Liver (tissue), 10 donors: ENCODE data around the gene SMARCD2. TPM values are rescaled to one million over a fixed set of nuclear protein-coding genes. Genes with fewer than 3 reads are reported as not detected.

Experiments used
- DNase-seq: peaks from one replicate; pipeline ENCODE4 v3.0.0-alpha.2; 2017; ENCODE audit warnings: low spot score
- H3K27ac ChIP-seq, 2 donors: one replicate each; pipeline ENCODE4 v1.7.0; 2013; ENCODE audit warnings: inconsistent platforms in 2 of 2, low read length in 2 of 2, control low read depth in 1 of 2, low read depth in 1 of 2, mild to moderate bottlenecking in 1 of 2
- H3K27me3 ChIP-seq, 4 donors: one replicate each; pipeline versions ENCODE4 v1.6.1 to v1.7.0; 2013; ENCODE audit warnings: low read length in 3 of 4, inconsistent platforms in 1 of 4, mild to moderate bottlenecking in 1 of 4, moderate library complexity in 1 of 4; ENCODE audit not compliant: control insufficient read depth in 4 of 4, insufficient read depth in 4 of 4
- H3K36me3 ChIP-seq, 4 donors: one replicate each; pipeline versions ENCODE4 v1.6.1 to v1.7.0; 2013; ENCODE audit warnings: low read length in 3 of 4, mild to moderate bottlenecking in 3 of 4, low read depth in 1 of 4, moderate library complexity in 1 of 4; ENCODE audit not compliant: control insufficient read depth in 4 of 4, insufficient read depth in 3 of 4
- H3K4me1 ChIP-seq, 4 donors: one replicate each; pipeline versions ENCODE4 v1.6.1 to v1.7.0; 2013; ENCODE audit warnings: low read length in 3 of 4, mild to moderate bottlenecking in 3 of 4, moderate library complexity in 1 of 4; ENCODE audit not compliant: control insufficient read depth in 4 of 4, insufficient read depth in 4 of 4
- H3K4me3 ChIP-seq, 3 donors: one replicate each; pipeline versions ENCODE4 v1.6.1 to v1.7.0; 2013; ENCODE audit warnings: low read length in 3 of 3, control low read depth in 1 of 3, low read depth in 1 of 3, mild to moderate bottlenecking in 1 of 3
- H3K9ac ChIP-seq, 2 donors: one replicate each; pipeline ENCODE4 v1.7.0; 2013; ENCODE audit warnings: low read length in 2 of 2, mild to moderate bottlenecking in 2 of 2, moderate library complexity in 2 of 2, control low read depth in 1 of 2, low read depth in 1 of 2
- H3K9me3 ChIP-seq, 4 donors: one replicate each; pipeline versions ENCODE4 v1.6.1 to v1.7.0; 2013; ENCODE audit warnings: low read length in 3 of 4; ENCODE audit not compliant: control insufficient read depth in 4 of 4
- FOXA1 ChIP-seq: IDR thresholded peaks from 2 replicates; pipeline ENCODE4 v1.6.1; 2016; ENCODE audit warnings: antibody characterized with exemption
- FOXA2 ChIP-seq: IDR thresholded peaks from 2 replicates; pipeline ENCODE4 v1.6.1; 2016; ENCODE audit warnings: antibody characterized with exemption
- GABPA ChIP-seq, 2 donors: IDR thresholded peaks in 1 of 2; conservative IDR thresholded peaks in 1 of 2; 2 replicates each; pipeline ENCODE4 v1.6.1; 2016; ENCODE audit warnings: antibody characterized with exemption in 2 of 2, mild to moderate bottlenecking in 1 of 2, moderate library complexity in 1 of 2
- HNF4A ChIP-seq, 2 donors: conservative IDR thresholded peaks; 2 replicates each; pipeline ENCODE4 v1.6.1; 2016; ENCODE audit warnings: antibody characterized with exemption in 2 of 2, mild to moderate bottlenecking in 2 of 2
- HNF4G ChIP-seq: IDR thresholded peaks from 2 replicates; pipeline ENCODE4 v1.6.1; 2016; ENCODE audit warnings: antibody characterized with exemption
- JUND ChIP-seq, 2 donors: IDR thresholded peaks; 2 replicates each; pipeline ENCODE4 v1.6.1; 2016; ENCODE audit warnings: antibody characterized with exemption in 2 of 2
- MAX ChIP-seq: IDR thresholded peaks from 2 replicates; pipeline ENCODE4 v1.6.1; 2016; ENCODE audit warnings: antibody characterized with exemption
- NR2F2 ChIP-seq: IDR thresholded peaks from 2 replicates; pipeline ENCODE4 v1.6.1; 2016; ENCODE audit warnings: antibody characterized with exemption
- RAD21 ChIP-seq, 2 donors: IDR thresholded peaks; 2 replicates each; pipeline ENCODE4 v1.6.1; 2016; ENCODE audit warnings: antibody characterized with exemption in 2 of 2, mild to moderate bottlenecking in 2 of 2
- REST ChIP-seq: IDR thresholded peaks from 2 replicates; pipeline ENCODE4 v1.6.1; 2016; ENCODE audit warnings: antibody characterized with exemption, mild to moderate bottlenecking
- RXRA ChIP-seq, 2 donors: IDR thresholded peaks; 2 replicates each; pipeline ENCODE4 v1.6.1; 2017 to 2018; ENCODE audit warnings: antibody characterized with exemption in 2 of 2, mild to moderate bottlenecking in 1 of 2
- SP1 ChIP-seq: IDR thresholded peaks from 2 replicates; pipeline ENCODE4 v1.6.1; 2018; ENCODE audit warnings: antibody characterized with exemption, mild to moderate bottlenecking
- TAF1 ChIP-seq: conservative IDR thresholded peaks from 2 replicates; pipeline ENCODE4 v1.6.1; 2016; ENCODE audit warnings: antibody characterized with exemption, mild to moderate bottlenecking
- YY1 ChIP-seq: IDR thresholded peaks from 2 replicates; pipeline ENCODE4 v1.6.1; 2016; ENCODE audit warnings: antibody characterized with exemption, mild to moderate bottlenecking
- ZBTB33 ChIP-seq: IDR thresholded peaks from 2 replicates; pipeline ENCODE4 v1.6.1; 2016; ENCODE audit warnings: antibody characterized with exemption
- whole genome bisulfite sequencing: extraction: QIAGEN DNeasy Blood & Tissue Kit; methylation state at CpG from one replicate; pipeline ENCODE4 v1.1.7; 2013; 5-methylcytosine and 5-hydroxymethylcytosine counted together
- polyA plus RNA-seq, 2 donors: library from polyadenylated mRNA; stranded (reverse) in 1 of 2; unstranded in 1 of 2; fragments of 200-250 nt in 1 of 2; fragments of >200 nt in 1 of 2; fragmentation: Nextera tagmentation in 1 of 2; extraction: Ambion mirVana in 1 of 2; gene quantifications; one replicate each; pipeline versions ENCODE4 v1.2.1 to v1.2.3, GENCODE V29; 2013 to 2015
- small RNA-seq: library from RNA; depleted of rRNA; stranded (forward); fragments of <200 nt; gene quantifications from one replicate; pipeline ENCODE3, GENCODE V24; 2014
- total RNA-seq, 2 donors: library from RNA; depleted of rRNA; stranded (reverse); fragments of >200 nt; gene quantifications; one replicate each; pipeline ENCODE4 v1.2.3, GENCODE V29; 2014
- donor health status: healthy.
- donor health status: healthy.
- donor health status: healthy.
- donor health status: healthy.
- donor health status: healthy.

Gene SMARCD2
- total and polyA plus RNA-seq, 4 donors, result 14.5 to 67.9 (median 39.4) TPM

GRCh38 chr17:63785556-63785955 lies 56.9 kb downstream of the SMARCD2 start (continued):
- TF ChIP-seq NR2F2 (no peak), MAX (no peak)

- Histone ChIP-seq H3K9me3 (no peaks in the 10 kb centered on the region), H3K4me1 (peaks cover 0 to 9% (median 0%) of the 10 kb centered on the region in 4 donors)
- WGBS, result 76% methylated on average over 6 of the region's 6 CpGs
Measured at GRCh38 chr17:63783522-63783921, 59.0 kb downstream of the SMARCD2 start.

More at GRCh38 chr17:63783522-63783921, 59.0 kb downstream of the SMARCD2 start:
- TF ChIP-seq NR2F2, result no peak
- no peak for TF ChIP-seq RXRA (IDR thresholded peaks at IDR 0.05)
- TF ChIP-seq RAD21 (IDR thresholded peaks at IDR 0.05), result no peak
- TF ChIP-seq FOXA1, result no peak
- TF ChIP-seq JUND (IDR thresholded peaks at IDR 0.05), result no peak
- no peak for TF ChIP-seq ZBTB33
- no peak for TF ChIP-seq YY1
- no peak for TF ChIP-seq GABPA (IDR thresholded peaks at IDR 0.05 in 1 of 2, conservative IDR thresholded peaks at IDR 0.05 in 1 of 2)
- TF ChIP-seq FOXA2, result no peak
- no peak for TF ChIP-seq REST
- TF ChIP-seq SP1, result no peak
- no peak for TF ChIP-seq TAF1
- no peak for TF ChIP-seq MAX
- no peak for TF ChIP-seq HNF4A (conservative IDR thresholded peaks at IDR 0.05)
- TF ChIP-seq HNF4G, result no peak
- Histone ChIP-seq H3K9ac (no peak overlapping the region), H3K36me3 (peaks cover 5 to 21% (median 12%) of the 10 kb centered on the region in 4 donors), H3K27ac (no peak overlapping the region), H3K27me3 (no peaks in the 10 kb centered on the region), H3K4me3 (no peak overlapping the region)
- no peak for DNase-seq

Small RNAs within 50 kb of the gene (small RNA-seq; reads per million reads assigned to genes)
- not detected for gene AC040958.1

Other genes with a start within 250 kb of the SMARCD2 start
- gene TACO1, start 241.8 kb downstream of the SMARCD2 start, total RNA-seq, result 10 to 100 TPM; 14.3 to 33.2 TPM
- gene TACO1, start 241.8 kb downstream of the SMARCD2 start, polyA plus RNA-seq, result 10 to 100 TPM; 50.1 to 55.8 TPM
- 10 to 100 TPM; 12.8 to 28.7 TPM for gene MAP3K3, start 220.3 kb downstream of the SMARCD2 start, total RNA-seq
- gene MAP3K3, start 220.3 kb downstream of the SMARCD2 start, polyA plus RNA-seq, result 1 to 10 TPM; 3.9 to 9.1 TPM
- gene LIMD2, start 142.6 kb downstream of the SMARCD2 start, total RNA-seq, result 10 to 100 TPM in 1 of 2 donors, 1 to 10 TPM in 1; 6.2 to 24.2 TPM
- gene LIMD2, start 142.6 kb downstream of the SMARCD2 start, polyA plus RNA-seq, result 1 to 10 TPM; 5.9 to 9.6 TPM
- 10 to 100 TPM in 1 of 2 donors, 1 to 10 TPM in 1; 7.8 to 17.9 TPM for gene STRADA, start 100.9 kb downstream of the SMARCD2 start, total RNA-seq
- 1 to 10 TPM; 7.7 to 8.6 TPM for gene STRADA, start 100.9 kb downstream of the SMARCD2 start, polyA plus RNA-seq
- gene CCDC47, start 69.1 kb downstream of the SMARCD2 start, total RNA-seq, result 10 to 100 TPM; 67.7 to 87.2 TPM
- 10 to 100 TPM; 33.0 to 57.8 TPM for gene CCDC47, start 69.1 kb downstream of the SMARCD2 start, polyA plus RNA-seq
- gene DDX42, start 68.5 kb downstream of the SMARCD2 start, total RNA-seq, result 10 to 100 TPM; 39.7 to 64.2 TPM
- gene DDX42, start 68.5 kb downstream of the SMARCD2 start, polyA plus RNA-seq, result 10 to 100 TPM; 15.0 to 20.1 TPM
- gene PSMC5, start 15.3 kb downstream of the SMARCD2 start, total RNA-seq, result 10 to 100 TPM; 51.0 to 57.1 TPM
- gene PSMC5, start 15.3 kb downstream of the SMARCD2 start, polyA plus RNA-seq, result 10 to 100 TPM; 87.3 to 87.4 TPM
- 10 to 100 TPM; 20.2 to 31.1 TPM for gene FTSJ3, start 15.0 kb downstream of the SMARCD2 start, total RNA-seq
- gene FTSJ3, start 15.0 kb downstream of the SMARCD2 start, polyA plus RNA-seq, result 10 to 100 TPM; 10.5 to 18.2 TPM
- not detected for gene CSH2, start 31.0 kb upstream of the SMARCD2 start, total RNA-seq
- not detected for gene CSH2, start 31.0 kb upstream of the SMARCD2 start, polyA plus RNA-seq
- gene GH2, start 39.3 kb upstream of the SMARCD2 start, total RNA-seq, result not detected
- gene GH2, start 39.3 kb upstream of the SMARCD2 start, polyA plus RNA-seq, result not detected
- not detected for gene CSH1, start 53.9 kb upstream of the SMARCD2 start, total RNA-seq
- not detected for gene CSH1, start 53.9 kb upstream of the SMARCD2 start, polyA plus RNA-seq
- not detected for gene CSHL1, start 68.6 kb upstream of the SMARCD2 start, total RNA-seq
- not detected for gene CSHL1, start 68.6 kb upstream of the SMARCD2 start, polyA plus RNA-seq
- not detected for gene GH1, start 76.2 kb upstream of the SMARCD2 start, total RNA-seq
- not detected for gene GH1, start 76.2 kb upstream of the SMARCD2 start, polyA plus RNA-seq
- gene CD79B, start 89.6 kb upstream of the SMARCD2 start, total RNA-seq, result 1 to 10 TPM; 1.3 to 6.5 TPM
- 1 to 10 TPM; 3.4 to 3.6 TPM for gene CD79B, start 89.6 kb upstream of the SMARCD2 start, polyA plus RNA-seq
- gene SCN4A, start 130.2 kb upstream of the SMARCD2 start, total RNA-seq, result 1 to 10 TPM in 1 of 2 donors, under 1 TPM in 1; 0.70 to 1.3 TPM
- gene SCN4A, start 130.2 kb upstream of the SMARCD2 start, polyA plus RNA-seq, result under 1 TPM; 0.04 to 0.15 TPM
- gene PRR29, start 155.7 kb upstream of the SMARCD2 start, total RNA-seq, result under 1 TPM in 1 of 2 donors, not detected in 1; 0.14 TPM
- under 1 TPM; 0.02 to 0.35 TPM for gene PRR29, start 155.7 kb upstream of the SMARCD2 start, polyA plus RNA-seq
- 10 to 100 TPM; 10.1 to 17.5 TPM for gene ICAM2, start 177.9 kb upstream of the SMARCD2 start, total RNA-seq
- gene ICAM2, start 177.9 kb upstream of the SMARCD2 start, polyA plus RNA-seq, result 10 to 100 TPM in 1 of 2 donors, 1 to 10 TPM in 1; 9.6 to 14.7 TPM